ENCODE measurements around the gene RPL18.

The RPL18 gene

DNA sequence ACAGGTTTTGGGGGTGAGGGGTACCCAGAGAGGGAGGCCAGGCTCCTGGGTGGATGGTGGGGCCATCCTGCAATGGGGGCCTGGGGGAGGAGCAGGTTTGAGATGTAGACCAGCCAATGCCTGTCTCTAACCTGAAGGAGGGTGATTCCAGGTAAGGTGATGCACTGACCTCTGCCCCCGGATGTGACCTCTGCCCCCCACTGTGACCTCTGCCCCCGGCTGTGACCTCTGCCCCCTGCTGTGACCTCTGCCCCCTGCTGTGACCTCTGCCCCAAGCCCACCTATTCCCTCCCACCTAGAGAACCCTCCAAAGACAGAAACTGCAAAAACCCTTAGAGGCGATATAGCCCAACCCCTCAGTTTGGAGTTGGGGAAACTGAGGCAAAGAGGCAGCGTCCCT lies 22.7 kb downstream of the RPL18 start:
- no peak for DNase-seq (ENCODE audit: low read depth in 1 of 2, low spot score in 1 of 2)
- Histone ChIP-seq H3K27ac (replicated peaks) (no peak overlapping the region), H3K27me3 (ENCODE audit: insufficient read depth, poor library complexity, severe bottlenecking) (no peaks in the 10 kb centered on the region), H3K4me3 (replicated peaks; ENCODE audit: insufficient read depth, low read length) (no peak overlapping the region)
- TF ChIP-seq GABPA (IDR thresholded peaks at IDR 0.05; ENCODE audit: low read depth) (no peak), POLR2AphosphoS5 (IDR thresholded peaks at IDR 0.05; ENCODE audit: low read depth) (no peak), SPI1 (IDR thresholded peaks at IDR 0.05; ENCODE audit: borderline replicate concordance, low read depth) (no peak)
- TF ChIP-seq, protein P1, sequence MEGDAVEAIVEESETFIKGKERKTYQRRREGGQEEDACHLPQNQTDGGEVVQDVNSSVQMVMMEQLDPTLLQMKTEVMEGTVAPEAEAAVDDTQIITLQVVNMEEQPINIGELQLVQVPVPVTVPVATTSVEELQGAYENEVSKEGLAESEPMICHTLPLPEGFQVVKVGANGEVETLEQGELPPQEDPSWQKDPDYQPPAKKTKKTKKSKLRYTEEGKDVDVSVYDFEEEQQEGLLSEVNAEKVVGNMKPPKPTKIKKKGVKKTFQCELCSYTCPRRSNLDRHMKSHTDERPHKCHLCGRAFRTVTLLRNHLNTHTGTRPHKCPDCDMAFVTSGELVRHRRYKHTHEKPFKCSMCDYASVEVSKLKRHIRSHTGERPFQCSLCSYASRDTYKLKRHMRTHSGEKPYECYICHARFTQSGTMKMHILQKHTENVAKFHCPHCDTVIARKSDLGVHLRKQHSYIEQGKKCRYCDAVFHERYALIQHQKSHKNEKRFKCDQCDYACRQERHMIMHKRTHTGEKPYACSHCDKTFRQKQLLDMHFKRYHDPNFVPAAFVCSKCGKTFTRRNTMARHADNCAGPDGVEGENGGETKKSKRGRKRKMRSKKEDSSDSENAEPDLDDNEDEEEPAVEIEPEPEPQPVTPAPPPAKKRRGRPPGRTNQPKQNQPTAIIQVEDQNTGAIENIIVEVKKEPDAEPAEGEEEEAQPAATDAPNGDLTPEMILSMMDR (IDR thresholded peaks at IDR 0.05; ENCODE audit: insufficient read depth, low read length) = no peak
- TF ChIP-seq, protein P2, sequence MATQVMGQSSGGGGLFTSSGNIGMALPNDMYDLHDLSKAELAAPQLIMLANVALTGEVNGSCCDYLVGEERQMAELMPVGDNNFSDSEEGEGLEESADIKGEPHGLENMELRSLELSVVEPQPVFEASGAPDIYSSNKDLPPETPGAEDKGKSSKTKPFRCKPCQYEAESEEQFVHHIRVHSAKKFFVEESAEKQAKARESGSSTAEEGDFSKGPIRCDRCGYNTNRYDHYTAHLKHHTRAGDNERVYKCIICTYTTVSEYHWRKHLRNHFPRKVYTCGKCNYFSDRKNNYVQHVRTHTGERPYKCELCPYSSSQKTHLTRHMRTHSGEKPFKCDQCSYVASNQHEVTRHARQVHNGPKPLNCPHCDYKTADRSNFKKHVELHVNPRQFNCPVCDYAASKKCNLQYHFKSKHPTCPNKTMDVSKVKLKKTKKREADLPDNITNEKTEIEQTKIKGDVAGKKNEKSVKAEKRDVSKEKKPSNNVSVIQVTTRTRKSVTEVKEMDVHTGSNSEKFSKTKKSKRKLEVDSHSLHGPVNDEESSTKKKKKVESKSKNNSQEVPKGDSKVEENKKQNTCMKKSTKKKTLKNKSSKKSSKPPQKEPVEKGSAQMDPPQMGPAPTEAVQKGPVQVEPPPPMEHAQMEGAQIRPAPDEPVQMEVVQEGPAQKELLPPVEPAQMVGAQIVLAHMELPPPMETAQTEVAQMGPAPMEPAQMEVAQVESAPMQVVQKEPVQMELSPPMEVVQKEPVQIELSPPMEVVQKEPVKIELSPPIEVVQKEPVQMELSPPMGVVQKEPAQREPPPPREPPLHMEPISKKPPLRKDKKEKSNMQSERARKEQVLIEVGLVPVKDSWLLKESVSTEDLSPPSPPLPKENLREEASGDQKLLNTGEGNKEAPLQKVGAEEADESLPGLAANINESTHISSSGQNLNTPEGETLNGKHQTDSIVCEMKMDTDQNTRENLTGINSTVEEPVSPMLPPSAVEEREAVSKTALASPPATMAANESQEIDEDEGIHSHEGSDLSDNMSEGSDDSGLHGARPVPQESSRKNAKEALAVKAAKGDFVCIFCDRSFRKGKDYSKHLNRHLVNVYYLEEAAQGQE (IDR thresholded peaks at IDR 0.05; ENCODE audit: insufficient replicate concordance, low read depth) = no peak

DNA sequence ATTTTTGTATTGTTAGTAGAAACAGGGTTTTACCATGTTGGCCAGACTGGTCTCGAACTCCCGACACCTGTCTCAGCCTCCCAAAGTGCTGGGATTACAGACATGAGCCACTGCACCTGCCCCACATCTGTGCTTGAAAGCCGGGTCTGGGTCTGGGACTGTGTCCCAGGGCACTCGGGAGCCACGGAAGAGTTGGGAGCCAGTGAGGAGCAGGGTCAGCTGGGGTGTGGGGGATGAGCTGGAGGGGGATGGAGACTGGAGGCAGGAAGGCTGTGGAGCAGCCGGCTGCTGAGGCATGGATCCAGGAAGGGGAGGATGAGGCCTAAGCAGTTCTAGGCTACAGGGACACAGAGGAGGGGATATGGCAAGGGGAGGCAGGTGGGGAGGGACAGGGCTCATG lies 23.1 kb downstream of the RPL18 start:
- DNase-seq (ENCODE audit: low read depth in 1 of 2, low spot score in 1 of 2) = no peak

DNA sequence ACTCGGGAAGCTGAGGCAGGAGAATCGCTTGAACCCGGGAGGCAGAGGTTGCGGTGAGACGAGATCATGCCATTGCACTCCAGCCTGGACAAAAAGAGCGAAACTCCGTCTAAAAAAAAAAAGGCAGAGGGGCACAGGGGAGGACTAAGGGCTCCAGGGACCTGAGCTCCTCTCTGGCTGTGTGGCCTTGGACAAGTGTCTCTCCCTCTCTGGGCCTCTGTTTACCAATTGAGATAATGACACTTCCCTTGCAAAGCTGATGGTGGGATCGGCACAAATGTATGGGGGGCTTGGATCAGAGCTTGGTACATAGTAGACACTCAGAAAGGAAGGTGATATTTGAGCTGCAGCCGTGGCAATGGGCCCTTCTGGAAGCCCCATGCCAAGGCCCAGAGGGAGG lies 23.8 kb downstream of the RPL18 start:
- no peak for DNase-seq (ENCODE audit: low read depth in 1 of 2, low spot score in 1 of 2)
- TF ChIP-seq, protein P2 (IDR thresholded peaks at IDR 0.05; ENCODE audit: insufficient replicate concordance, low read depth) = no peak
- TF ChIP-seq, protein P1 (IDR thresholded peaks at IDR 0.05; ENCODE audit: insufficient read depth, low read length) = no peak
- TF ChIP-seq SPI1 (IDR thresholded peaks at IDR 0.05; ENCODE audit: borderline replicate concordance, low read depth) (no peak), GABPA (IDR thresholded peaks at IDR 0.05; ENCODE audit: low read depth) (no peak), POLR2AphosphoS5 (IDR thresholded peaks at IDR 0.05; ENCODE audit: low read depth) (no peak)
- H3K27ac ChIP-seq (replicated peaks) = no peak overlapping the region

More for the DNA sequence above, 23.1 kb downstream of the RPL18 start:
- Histone ChIP-seq H3K27ac (replicated peaks) (no peak overlapping the region), H3K27me3 (ENCODE audit: insufficient read depth, poor library complexity, severe bottlenecking) (no peaks in the 10 kb centered on the region), H3K4me3 (replicated peaks; ENCODE audit: insufficient read depth, low read length) (no peak overlapping the region)
- no peak for TF ChIP-seq SPI1 (IDR thresholded peaks at IDR 0.05; ENCODE audit: borderline replicate concordance, low read depth)
- TF ChIP-seq POLR2AphosphoS5 (IDR thresholded peaks at IDR 0.05; ENCODE audit: low read depth) = no peak
- TF ChIP-seq, protein P1 (IDR thresholded peaks at IDR 0.05; ENCODE audit: insufficient read depth, low read length) = no peak
- no peak for TF ChIP-seq GABPA (IDR thresholded peaks at IDR 0.05; ENCODE audit: low read depth)
- TF ChIP-seq, protein P2 (IDR thresholded peaks at IDR 0.05; ENCODE audit: insufficient replicate concordance, low read depth) = no peak

More for the DNA sequence above, 23.8 kb downstream of the RPL18 start:
- no peaks in the 10 kb centered on the region for H3K27me3 ChIP-seq (ENCODE audit: insufficient read depth, poor library complexity, severe bottlenecking)
- H3K4me3 ChIP-seq (replicated peaks; ENCODE audit: insufficient read depth, low read length) = no peak overlapping the region
